ENCODE data around the gene PHEX.

PHEX gene

GRCh38 chrX:22139822-22140221, 107.7 kb downstream of the PHEX start:
- no peak overlapping the region for H3K4me3 ChIP-seq (ENCODE audit: low read depth, low read length)
- no peak for DNase-seq (ENCODE audit: low read depth, low spot score)
- TF ChIP-seq CTCF (IDR thresholded peaks at IDR 0.05; ENCODE audit: low read depth, low read length): no peak
- in situ Hi-C loops (cut with HindIII; ENCODE audit: low sequenced_read_pairs): no loop called here

- no peak for TF ChIP-seq CTCF (IDR thresholded peaks at IDR 0.05; ENCODE audit: low read depth, low read length)
- no peak overlapping the region for H3K4me3 ChIP-seq (ENCODE audit: low read depth, low read length)
- DNase-seq (ENCODE audit: low read depth, low spot score): no peak
- in situ Hi-C loops (cut with HindIII; ENCODE audit: low sequenced_read_pairs): no loop called here
Observed at GRCh38 chrX:22141047-22141730, 109.1 kb downstream of the PHEX start.

- in situ Hi-C loops (cut with HindIII; ENCODE audit: low sequenced_read_pairs): no loop called here
- no peak for TF ChIP-seq CTCF (IDR thresholded peaks at IDR 0.05; ENCODE audit: low read depth, low read length)
- no peak overlapping the region for H3K4me3 ChIP-seq (ENCODE audit: low read depth, low read length)
- no peak for DNase-seq (ENCODE audit: low read depth, low spot score)
Observed at GRCh38 chrX:22147214-22147613, 115.1 kb downstream of the PHEX start.

- TF ChIP-seq CTCF (IDR thresholded peaks at IDR 0.05; ENCODE audit: low read depth, low read length): no peak
- DNase-seq (ENCODE audit: low read depth, low spot score): no peak
- H3K4me3 ChIP-seq (ENCODE audit: low read depth, low read length): no peak overlapping the region
- in situ Hi-C loops (cut with HindIII; ENCODE audit: low sequenced_read_pairs): no loop called here
Observed at GRCh38 chrX:22147942-22148341, 115.8 kb downstream of the PHEX start.

GRCh38 chrX:22148565-22148964, 116.4 kb downstream of the PHEX start:
- no peak for TF ChIP-seq CTCF (IDR thresholded peaks at IDR 0.05; ENCODE audit: low read depth, low read length)
- no peak overlapping the region for H3K4me3 ChIP-seq (ENCODE audit: low read depth, low read length)
- DNase-seq (ENCODE audit: low read depth, low spot score): no peak
- in situ Hi-C loops (cut with HindIII; ENCODE audit: low sequenced_read_pairs): no loop called here

- DNase-seq (ENCODE audit: low read depth, low spot score): no peak
- in situ Hi-C loops (cut with HindIII; ENCODE audit: low sequenced_read_pairs): no loop called here
- TF ChIP-seq CTCF (IDR thresholded peaks at IDR 0.05; ENCODE audit: low read depth, low read length): no peak
- no peak overlapping the region for H3K4me3 ChIP-seq (ENCODE audit: low read depth, low read length)
Observed at GRCh38 chrX:22150371-22150770, 118.2 kb downstream of the PHEX start.

Measured in astrocyte of the spinal cord (primary cell).